DMS 273 treated with DMSO at 0.1 percent for 48 hours (cell line): ENCODE data around the gene ACLY.
"Not testable (repeated sequence)": the region's sequence is repeated elsewhere in the genome, so short reads cannot be mapped to it uniquely, and the experiment has no call there.

Experiments
- DNase-seq: peaks from one replicate; lab custom pipeline; 2025; lab: John Stamatoyannopoulos, UW

Gene ACLY

GRCh38 chr17:41829961-41830360 lies 88.8 kb downstream of the ACLY start:
- not testable (repeated sequence) for DNase-seq

DNA sequence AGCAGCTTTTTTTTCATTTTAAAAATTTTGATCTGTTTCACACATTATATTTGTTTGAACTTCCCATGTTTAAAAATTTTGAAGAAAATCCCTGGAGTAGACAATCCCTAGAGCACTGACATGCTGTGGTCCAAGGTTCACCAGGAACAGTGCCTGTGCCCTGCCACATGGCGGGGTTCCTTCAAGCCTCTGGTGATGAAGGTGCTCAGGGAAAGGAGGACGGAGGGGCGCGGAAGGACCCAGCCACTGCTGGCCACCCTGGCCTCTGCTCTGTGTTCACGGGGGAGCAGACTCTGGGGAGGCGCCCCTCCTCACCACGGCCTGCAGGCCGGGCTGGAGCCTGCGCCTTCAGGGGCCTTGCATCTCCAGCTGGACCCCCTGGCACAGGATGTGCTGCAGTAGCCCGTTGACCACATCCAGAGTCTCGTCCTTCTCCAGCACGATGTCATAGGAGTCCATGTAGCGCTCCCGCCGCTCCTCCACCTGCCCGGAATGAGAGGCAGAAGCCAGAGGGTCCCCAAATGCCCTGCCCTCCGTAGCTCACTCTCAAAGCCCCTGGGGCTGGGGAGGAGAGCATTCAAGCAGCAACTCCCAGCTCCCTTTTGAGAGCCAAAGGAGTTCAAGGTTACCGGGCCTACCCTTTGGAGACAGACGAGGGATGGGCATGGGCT lies 93.4 kb downstream of the ACLY start:
- no peak for DNase-seq

DNA sequence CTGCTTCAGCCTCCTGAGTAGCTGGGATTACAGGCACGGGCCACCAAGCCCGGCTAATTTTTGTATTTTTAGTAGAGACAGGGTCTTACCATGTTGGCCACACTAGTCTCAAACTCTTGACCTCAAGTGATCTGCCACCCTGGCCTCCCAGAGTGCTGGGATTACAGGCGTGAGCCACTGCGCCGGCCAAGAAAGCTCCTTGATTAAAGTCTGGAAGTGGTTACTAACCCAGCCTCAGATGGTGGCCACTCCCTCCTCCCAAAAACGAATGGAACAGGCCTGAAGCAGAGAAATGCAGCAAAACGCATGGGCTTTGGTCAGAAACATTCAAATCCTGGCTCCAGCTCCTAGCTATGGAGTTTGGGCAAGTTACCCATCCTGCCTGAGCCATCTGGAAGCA lies 94.7 kb downstream of the ACLY start:
- DNase-seq: no peak

- DNase-seq: no peak
These were observed 95.2 kb downstream of the ACLY start for GRCh38 chr17:41823580-41823979.

DNA sequence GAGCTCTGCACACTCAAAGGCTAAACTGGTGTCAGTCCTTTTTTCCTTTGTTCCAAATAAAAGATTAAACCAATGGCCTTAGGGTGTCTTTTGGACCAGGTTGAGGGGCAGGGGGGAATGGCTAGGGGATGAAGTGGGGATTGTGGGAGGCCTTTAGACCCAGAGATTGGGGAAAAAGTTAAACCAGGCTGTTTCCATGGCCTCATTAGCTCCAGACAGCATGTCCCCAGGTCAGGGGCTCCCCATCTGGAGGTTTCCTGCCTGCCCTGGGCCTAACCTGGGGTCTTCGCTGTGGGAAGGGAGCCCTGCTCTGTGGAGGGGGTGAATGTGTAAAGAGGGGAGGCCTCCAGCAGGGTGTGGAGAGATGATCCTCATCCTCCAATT lies 95.6 kb downstream of the ACLY start:
- no peak for DNase-seq

- DNase-seq: no peak
These were observed 96.3 kb downstream of the ACLY start for GRCh38 chr17:41822216-41823140.

DNA sequence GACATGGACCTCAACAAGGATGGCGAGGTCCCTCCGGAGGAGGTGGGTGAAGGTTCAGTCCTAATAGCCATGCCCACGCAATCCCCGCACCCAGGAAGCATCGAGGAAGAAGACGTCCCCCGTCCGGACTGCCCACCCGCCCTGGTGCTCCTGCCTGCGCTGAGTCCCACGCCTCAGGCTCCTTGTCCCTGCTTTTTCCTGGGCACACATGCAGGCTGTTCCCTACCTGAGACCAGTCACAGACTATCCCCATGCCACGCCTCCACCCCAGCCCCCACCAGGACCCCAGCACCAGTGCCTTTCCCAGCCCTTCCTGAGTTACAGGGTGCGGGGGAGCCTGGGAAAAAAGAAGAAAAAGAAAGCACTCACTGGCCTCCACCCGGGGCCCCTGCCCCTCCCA lies 97.0 kb downstream of the ACLY start:
- no peak for DNase-seq

DNA sequence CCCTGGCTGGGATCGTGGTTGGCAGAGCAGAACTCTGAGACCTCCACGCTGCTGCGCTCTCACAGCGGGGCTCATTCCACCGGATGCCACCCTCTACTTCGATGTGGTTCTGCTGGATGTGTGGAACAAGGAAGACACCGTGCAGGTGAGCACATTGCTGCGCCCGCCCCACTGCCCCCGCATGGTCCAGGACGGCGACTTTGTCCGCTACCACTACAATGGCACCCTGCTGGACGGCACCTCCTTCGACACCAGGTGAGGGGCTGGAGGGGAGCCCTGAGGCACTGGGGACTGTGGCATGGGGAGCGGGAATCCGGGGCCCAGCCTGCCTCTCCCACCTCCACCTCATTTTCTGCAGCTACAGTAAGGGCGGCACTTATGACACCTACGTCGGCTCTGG lies 100.7 kb downstream of the ACLY start:
- no peak for DNase-seq
